Astrocyte of the cerebellum (primary cell): Measurements from ENCODE around the gene PGBD5.

Source experiments
- DNase-seq: peaks from one replicate; pipeline ENCODE4 v3.0.0-alpha.2; 2011; ENCODE audit warnings: low read depth
- H3K4me3 ChIP-seq: 2 replicates; pipeline ENCODE4 v1.5.1; 2011; ENCODE audit warnings: mild to moderate bottlenecking, low read depth, low read length, moderate library complexity
- in situ Hi-C: cut with HindIII; loops from 2 replicates; pipeline ENCODE4 v1.10.0; 2017; ENCODE audit warnings: low sequenced_read_pairs
- TF ChIP-seq, protein P1 (sequence below): IDR thresholded peaks from 2 replicates; pipeline ENCODE4 v1.5.1; 2012; ENCODE audit warnings: low read length, low read depth, moderate library complexity, mild to moderate bottlenecking; ENCODE audit errors: missing control alignments

The PGBD5 gene

DNA sequence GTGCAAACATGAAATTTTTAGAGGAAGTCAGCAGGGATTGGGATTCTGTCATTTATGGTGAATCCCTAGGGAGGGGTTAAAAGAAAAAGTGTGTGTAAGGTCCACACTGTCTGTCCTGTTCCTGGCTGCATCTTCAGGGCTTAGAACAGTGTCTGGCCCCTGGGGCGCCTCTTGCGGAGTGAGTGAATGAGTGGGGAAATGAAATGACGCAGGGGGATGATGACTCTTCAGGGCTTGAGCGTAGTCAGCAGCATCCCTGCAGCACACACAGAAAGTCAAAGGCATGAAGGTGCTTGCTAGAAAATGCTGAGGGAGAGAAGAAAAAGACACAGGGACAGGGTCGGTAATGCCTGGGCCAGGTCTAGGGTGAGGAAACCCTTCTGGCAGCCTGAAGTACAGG is 57.8 kb downstream of the PGBD5 start:
- no peak for DNase-seq

DNA sequence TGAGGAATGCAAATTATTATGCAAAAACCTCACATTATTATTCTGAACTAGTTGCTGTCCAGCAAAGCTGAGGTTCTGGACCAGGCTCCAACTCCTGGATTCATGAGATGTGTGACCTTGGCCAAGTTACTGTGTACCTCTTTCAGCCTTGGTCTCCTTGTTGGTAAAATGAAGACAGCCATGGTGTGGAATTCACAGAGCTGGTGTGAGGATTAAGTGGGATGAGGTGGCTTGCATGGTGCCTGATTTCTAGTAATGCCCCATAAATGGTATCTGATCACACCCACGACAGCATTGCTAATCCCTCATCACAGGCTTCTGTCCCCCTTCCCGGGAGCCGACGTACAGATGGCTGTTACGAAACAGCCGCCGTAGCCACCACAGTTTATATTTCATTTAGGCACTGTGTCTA is 59.6 kb downstream of the PGBD5 start:
- H3K4me3 ChIP-seq = no peak overlapping the region
- no peak for DNase-seq
- in situ Hi-C loops = no loop called here
- TF ChIP-seq, protein P1, sequence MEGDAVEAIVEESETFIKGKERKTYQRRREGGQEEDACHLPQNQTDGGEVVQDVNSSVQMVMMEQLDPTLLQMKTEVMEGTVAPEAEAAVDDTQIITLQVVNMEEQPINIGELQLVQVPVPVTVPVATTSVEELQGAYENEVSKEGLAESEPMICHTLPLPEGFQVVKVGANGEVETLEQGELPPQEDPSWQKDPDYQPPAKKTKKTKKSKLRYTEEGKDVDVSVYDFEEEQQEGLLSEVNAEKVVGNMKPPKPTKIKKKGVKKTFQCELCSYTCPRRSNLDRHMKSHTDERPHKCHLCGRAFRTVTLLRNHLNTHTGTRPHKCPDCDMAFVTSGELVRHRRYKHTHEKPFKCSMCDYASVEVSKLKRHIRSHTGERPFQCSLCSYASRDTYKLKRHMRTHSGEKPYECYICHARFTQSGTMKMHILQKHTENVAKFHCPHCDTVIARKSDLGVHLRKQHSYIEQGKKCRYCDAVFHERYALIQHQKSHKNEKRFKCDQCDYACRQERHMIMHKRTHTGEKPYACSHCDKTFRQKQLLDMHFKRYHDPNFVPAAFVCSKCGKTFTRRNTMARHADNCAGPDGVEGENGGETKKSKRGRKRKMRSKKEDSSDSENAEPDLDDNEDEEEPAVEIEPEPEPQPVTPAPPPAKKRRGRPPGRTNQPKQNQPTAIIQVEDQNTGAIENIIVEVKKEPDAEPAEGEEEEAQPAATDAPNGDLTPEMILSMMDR = no peak

More for the DNA sequence above, 57.8 kb downstream of the PGBD5 start:
- TF ChIP-seq, protein P1 = no peak
- in situ Hi-C loops = no loop called here
- no peak overlapping the region for H3K4me3 ChIP-seq

DNA sequence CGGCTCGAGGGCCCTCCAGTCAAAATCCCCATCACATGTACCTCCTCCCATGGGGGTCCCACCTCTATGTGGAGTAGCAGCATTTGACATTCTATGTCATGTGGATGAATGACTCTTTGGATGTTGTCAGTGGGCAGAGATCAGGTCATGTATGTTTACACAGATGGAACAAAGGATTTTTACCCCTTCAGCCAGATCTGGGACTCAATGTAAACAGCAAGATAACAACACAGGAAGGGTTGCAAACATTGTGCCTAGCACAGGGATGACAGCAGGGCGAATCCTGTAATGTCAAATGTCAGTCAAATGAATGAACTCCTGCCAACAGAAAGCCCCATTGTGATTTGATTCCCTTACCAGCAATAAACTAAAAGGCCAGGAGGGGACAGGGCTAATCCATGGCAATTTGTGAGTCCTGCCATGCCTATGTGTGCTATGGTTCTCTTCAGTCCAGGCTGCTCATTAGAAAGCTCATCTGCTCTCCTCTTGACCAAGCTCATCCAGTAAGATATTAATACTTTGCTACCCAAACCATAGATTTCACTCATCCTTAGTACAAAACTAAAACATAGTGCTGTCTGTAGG is 60.3 kb downstream of the PGBD5 start:
- TF ChIP-seq, protein P1 = no peak
- DNase-seq = no peak
- in situ Hi-C loops = no loop called here
- H3K4me3 ChIP-seq = no peak overlapping the region

DNA sequence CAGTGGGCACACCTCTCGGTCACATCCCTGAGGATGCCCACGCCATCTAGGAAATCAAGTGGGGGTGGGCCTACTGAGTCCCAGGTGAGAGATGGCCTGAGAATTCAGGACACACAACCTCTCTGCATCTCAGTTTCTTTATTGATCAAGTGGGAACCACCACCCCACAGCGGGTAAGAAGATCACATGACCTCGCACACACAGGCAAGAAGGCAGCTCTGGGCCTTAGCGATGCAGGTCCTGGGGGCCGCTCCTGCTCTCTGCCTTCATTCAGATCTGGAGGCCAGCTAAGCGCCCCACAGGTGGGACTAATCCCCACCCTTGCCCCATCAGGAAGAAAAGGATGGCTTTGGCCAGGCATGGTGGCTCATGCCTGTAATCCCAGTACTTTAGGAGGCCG is 63.2 kb downstream of the PGBD5 start:
- TF ChIP-seq, protein P1 = no peak

DNA sequence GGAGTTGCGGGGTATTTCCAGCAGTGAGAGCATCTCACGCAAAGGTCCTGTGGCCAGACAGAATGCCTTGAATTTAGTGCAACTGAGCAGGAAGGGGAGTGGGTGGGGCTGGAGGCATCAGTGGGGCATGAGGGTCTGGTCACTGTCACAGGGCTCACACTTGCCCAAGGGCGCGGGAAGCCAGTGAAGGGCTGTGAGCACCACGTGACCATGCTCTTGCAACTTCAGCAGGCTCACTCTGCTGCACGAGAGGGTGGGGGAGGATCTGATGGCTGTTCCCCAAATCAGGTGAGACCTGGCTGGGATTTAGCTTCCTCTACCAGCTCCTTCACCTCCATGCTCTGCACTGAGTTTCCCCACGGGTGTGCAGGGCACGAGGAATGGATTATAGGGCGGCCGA is 64.2 kb downstream of the PGBD5 start:
- TF ChIP-seq, protein P1 = no peak
- in situ Hi-C loops = no loop called here

More for the DNA sequence above, 63.2 kb downstream of the PGBD5 start:
- DNase-seq = no peak
- in situ Hi-C loops = no loop called here
- no peak overlapping the region for H3K4me3 ChIP-seq

DNA sequence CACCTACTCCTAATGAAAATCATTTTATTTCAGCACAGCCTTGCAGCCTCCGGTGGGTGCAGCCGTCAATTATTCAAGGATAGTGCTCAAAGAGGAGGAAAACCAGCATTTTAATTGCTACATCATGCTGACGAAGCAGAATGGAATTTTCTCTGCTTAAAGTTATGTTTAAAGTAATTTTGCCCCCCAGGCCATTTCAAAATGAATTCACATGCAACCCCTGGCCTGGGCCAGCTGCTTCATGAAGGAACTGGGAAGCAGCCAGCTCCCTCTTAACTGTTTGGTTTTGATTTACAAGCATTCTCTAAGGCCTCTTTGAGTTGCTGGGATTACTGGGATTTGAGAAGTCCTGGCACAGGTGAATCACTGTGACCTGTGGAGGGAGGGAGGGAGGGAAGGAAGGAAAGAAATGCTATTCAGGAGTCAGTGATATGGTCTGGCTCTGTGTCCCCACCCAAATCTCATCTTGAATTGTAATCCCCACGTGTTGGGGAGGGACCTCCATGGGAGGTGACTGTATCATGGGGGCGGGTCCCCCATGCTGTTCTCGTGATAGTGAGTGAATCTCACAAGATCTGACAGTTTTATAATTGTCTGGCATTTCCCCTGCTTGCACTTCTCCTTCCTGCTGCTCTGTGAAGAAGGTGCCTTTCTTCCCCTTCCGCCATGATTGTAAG is 66.0 kb downstream of the PGBD5 start:
- DNase-seq = peak; percentile 68

More for the DNA sequence above, 64.2 kb downstream of the PGBD5 start:
- DNase-seq = no peak
- H3K4me3 ChIP-seq = no peak overlapping the region

More for the DNA sequence above, 66.0 kb downstream of the PGBD5 start:
- TF ChIP-seq, protein P1 = no peak
- no peak overlapping the region for H3K4me3 ChIP-seq
- in situ Hi-C loops = no loop called here
